B cell (primary cell): ENCODE data around the gene UNC119. TPM values are rescaled to one million over a fixed set of nuclear protein-coding genes. Genes with fewer than 3 reads are reported as not detected.

Experiments used
- ATAC-seq: fragments of 200-7000 bp; cut with Tn5 transposase; one replicate; pipeline ENCODE4 v1.10.0; 2021; ENCODE audit warnings: low read depth, mild to moderate bottlenecking, moderate number of reproducible peaks, moderate library complexity
- CTCF ChIA-PET: fragments of 350-600 bp; sonication (Branson Sonifier 250); formaldehyde crosslinking; loops from one replicate; lab custom pipeline; 2021; ENCODE audit warnings: antibody characterized with exemption, inconsistent platforms; lab: Charles Lee
- POLR2A ChIA-PET: fragments of 350-600 bp; sonication (Branson Sonifier 250); formaldehyde crosslinking; loops from one replicate; lab custom pipeline; 2021; ENCODE audit warnings: antibody characterized with exemption; lab: Charles Lee
- DNase-seq: peaks from one replicate; pipeline ENCODE4 v3.0.0; 2013
- H2AFZ ChIP-seq: 2 replicates; pipeline ENCODE4 v1.6.1; 2012; ENCODE audit warnings: mild to moderate bottlenecking, low read depth, low read length; ENCODE audit not compliant: insufficient read depth, poor library complexity, severe bottlenecking
- H3K27ac ChIP-seq, 2 donors: 1 replicate in 1 of 2; 2 replicates in 1 of 2; pipeline ENCODE4 v1.5.1; 2012 to 2013; ENCODE audit warnings: low read length in 2 of 2, mild to moderate bottlenecking in 2 of 2, moderate library complexity in 1 of 2
- H3K27me3 ChIP-seq, 4 experiments: fragments of 200-600 bp in 1 of 4; sonication (generic) in 1 of 4; replicated peaks in 1 of 4; 1 replicate in 2 of 4; 2 replicates in 2 of 4; pipeline versions ENCODE4 v1.6.1 to v1.7.0; 2013 to 2016; ENCODE audit warnings: low read length in 3 of 4, mild to moderate bottlenecking in 2 of 4, mixed read lengths in 1 of 4, moderate library complexity in 1 of 4; ENCODE audit not compliant: insufficient read depth in 4 of 4, control insufficient read depth in 3 of 4; ENCODE audit errors: control extremely low read depth in 1 of 4
- H3K36me3 ChIP-seq, 2 experiments: replicated peaks in 1 of 2; 1 replicate in 1 of 2; 2 replicates in 1 of 2; pipeline versions ENCODE4 v1.6.1 to v1.7.1; 2013; ENCODE audit warnings: low read length in 1 of 2; ENCODE audit not compliant: insufficient read depth in 2 of 2, control insufficient read depth in 1 of 2; ENCODE audit errors: control extremely low read depth in 1 of 2, extremely low read depth in 1 of 2
- H3K4me1 ChIP-seq, 2 donors: fragments of 200-600 bp in 1 of 2; sonication (generic) in 1 of 2; 1 replicate in 1 of 2; 2 replicates in 1 of 2; pipeline versions ENCODE4 v1.5.1 to v1.6.1; 2013 to 2017; ENCODE audit warnings: low read length in 2 of 2; ENCODE audit not compliant: control insufficient read depth in 2 of 2, insufficient read depth in 2 of 2
- H3K4me2 ChIP-seq: replicated peaks from 2 replicates; pipeline ENCODE3; 2012; ENCODE audit warnings: mild to moderate bottlenecking, low read depth, low read length; ENCODE audit not compliant: poor library complexity, severe bottlenecking
- H3K4me3 ChIP-seq, 5 experiments: fragments of 200-600 bp in 1 of 5; sonication (generic) in 1 of 5; 1 replicate in 3 of 5; 2 replicates in 2 of 5; pipeline versions ENCODE4 v1.5.1 to v1.7.0; 2011 to 2016; ENCODE audit warnings: low read length in 4 of 5, mild to moderate bottlenecking in 4 of 5, low read depth in 2 of 5, control low read depth in 1 of 5, moderate library complexity in 1 of 5; ENCODE audit not compliant: insufficient read depth in 1 of 5; ENCODE audit errors: control extremely low read depth in 1 of 5, extremely low read depth in 1 of 5
- H3K79me2 ChIP-seq: fragments of 200-600 bp; sonication (generic); one replicate; pipeline ENCODE4 v1.6.0; 2016; ENCODE audit warnings: low read length; ENCODE audit not compliant: control insufficient read depth, insufficient read depth
- H3K9ac ChIP-seq: fragments of 200-600 bp; sonication (generic); 2 replicates; pipeline ENCODE4 v1.6.1; 2017; ENCODE audit warnings: mild to moderate bottlenecking, low read length, moderate library complexity
- H3K9me3 ChIP-seq, 3 donors: one replicate each; pipeline versions ENCODE4 v1.6.1 to v1.7.1; 2013; ENCODE audit warnings: low read length in 2 of 3; ENCODE audit not compliant: control insufficient read depth in 2 of 3, insufficient read depth in 1 of 3; ENCODE audit errors: control extremely low read depth in 1 of 3
- H4K20me1 ChIP-seq: 2 replicates; pipeline ENCODE4 v1.6.0; 2012; ENCODE audit warnings: mild to moderate bottlenecking, low read length; ENCODE audit not compliant: insufficient read depth, control insufficient read depth, poor library complexity, severe bottlenecking
- H3K27ac Mint-ChIP-seq: one replicate; pipeline ENCODE4 v1.8.0; 2021; ENCODE audit warnings: mixed read lengths
- H3K27me3 Mint-ChIP-seq: one replicate; pipeline ENCODE4 v1.8.0; 2021; ENCODE audit warnings: mixed read lengths
- H3K4me1 Mint-ChIP-seq: one replicate; pipeline ENCODE4 v1.8.0; 2021; ENCODE audit warnings: mixed read lengths
- H3K4me3 Mint-ChIP-seq: one replicate; pipeline ENCODE4 v1.8.0; 2021; ENCODE audit warnings: mixed read lengths
- H3K9me3 Mint-ChIP-seq: one replicate; pipeline ENCODE4 v1.8.0; 2022; ENCODE audit warnings: mixed read lengths; ENCODE audit not compliant: insufficient read depth
- EZH2 ChIP-seq: IDR thresholded peaks from 2 replicates; pipeline ENCODE4 v1.6.1; 2012; ENCODE audit warnings: borderline replicate concordance, low read depth, mild to moderate bottlenecking, moderate library complexity, low read length; ENCODE audit not compliant: insufficient read depth, poor library complexity, severe bottlenecking
- WGBS: methylation state at CpG from one replicate; pipeline ENCODE4 v1.1.5; 2013; ENCODE audit warnings: missing lambda C conversion rate; ENCODE audit not compliant: insufficient coverage; 5-methylcytosine and 5-hydroxymethylcytosine counted together
- intact Hi-C: fragments of 100-400 bp; cut with micrococcal nuclease; formaldehyde crosslinking; loops from one replicate; pipeline ENCODE4 v1.10.0; 2022
- polyA plus RNA-seq: library from polyadenylated mRNA; depleted of rRNA; stranded (reverse); fragments of >200 nt; gene quantifications from 2 replicates; pipeline ENCODE4 v1.2.3, GENCODE V29; 2012
- total RNA-seq, 2 donors: library from RNA; stranded (reverse); fragments of 120-200 nt in 1 of 2; gene quantifications; 1 replicate in 1 of 2; 2 replicates in 1 of 2; pipeline versions ENCODE4 v1.2.3 to v1.2.4, GENCODE V29; 2013 to 2022
- TF ChIP-seq, protein P1 (sequence below): fragments of 200-600 bp; IDR thresholded peaks from one replicate; pipeline ENCODE4 v1.8.0; 2022; ENCODE audit warnings: antibody characterized with exemption, mild to moderate bottlenecking

Gene UNC119
- total and polyA plus RNA-seq, 2 donors (not counting 1 experiment from before 2014, with no cell fraction given): 75.3 to 174 TPM

DNA sequence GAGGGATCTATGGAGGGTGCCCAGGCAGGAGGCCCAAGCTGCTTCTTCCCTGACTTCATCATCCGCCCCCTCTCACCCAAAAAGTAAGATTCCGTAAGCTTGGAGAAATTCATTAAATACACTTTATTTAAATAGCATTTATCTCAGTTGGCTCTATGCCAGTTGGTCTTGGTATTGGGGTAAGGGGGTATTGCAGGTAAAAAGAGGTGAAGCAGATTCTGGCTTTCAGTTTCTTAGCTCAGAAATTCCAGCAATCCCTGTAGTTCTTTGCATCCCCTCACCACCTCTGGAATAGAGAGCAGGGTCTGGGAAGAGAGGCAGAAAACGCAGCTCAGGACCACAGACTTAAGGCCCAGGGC, 25.0 kb upstream of the UNC119 start:
- CTCF ChIA-PET: interaction anchor here (0.9 to 2.5 kb wide), 5 partner anchors 9 to 149 kb away, joined by 3 to 6 read pairs (median 3); partner anchors contain the start of gene TLCD1
- 100% methylated on average over 1 of the region's 3 CpGs for WGBS
- H3K9ac ChIP-seq: no peak overlapping the region
- DNase-seq (no peak), ATAC-seq (no peak)
- intact Hi-C loops: loop anchor here (1.0 to 10.0 kb wide), 4 partner anchors 22 to 137 kb away; partner anchors contain the start of genes PROCA1, RAB34, RPL23A and SPAG5
- H3K4me3 ChIP-seq: peak overlapping the region in 1 of 5 experiments; percentile 47
- peak overlapping the region; percentile 85 for H3K4me2 ChIP-seq
- POLR2A ChIA-PET: interaction anchor here (1.0 to 1.5 kb wide), 3 partner anchors 11 to 22 kb away, joined by 3 to 6 read pairs (median 4); partner anchors contain the start of gene SPAG5
- no peaks in the 10 kb centered on the region for H3K9me3 ChIP-seq
- no peaks in the 10 kb centered on the region for H3K27me3 ChIP-seq
- H4K20me1 ChIP-seq: no peaks in the 10 kb centered on the region
- H3K79me2 ChIP-seq: peaks cover 41% of the 10 kb centered on the region
- H3K9me3 Mint-ChIP-seq: no peaks in the 10 kb centered on the region
- H2AFZ ChIP-seq: peak overlapping the region; percentile 87
- H3K27ac Mint-ChIP-seq: no peak overlapping the region
- H3K4me1 Mint-ChIP-seq: peaks cover 21% of the 10 kb centered on the region
- peaks cover 0 to 3% of the 10 kb centered on the region in 2 experiments for H3K36me3 ChIP-seq
- H3K27ac ChIP-seq: peak overlapping the region; percentile 34 to 72
- no peaks in the 10 kb centered on the region for H3K27me3 Mint-ChIP-seq
- H3K4me1 ChIP-seq: peaks cover 10 to 21% of the 10 kb centered on the region in 2 donors
- TF ChIP-seq, protein P1, sequence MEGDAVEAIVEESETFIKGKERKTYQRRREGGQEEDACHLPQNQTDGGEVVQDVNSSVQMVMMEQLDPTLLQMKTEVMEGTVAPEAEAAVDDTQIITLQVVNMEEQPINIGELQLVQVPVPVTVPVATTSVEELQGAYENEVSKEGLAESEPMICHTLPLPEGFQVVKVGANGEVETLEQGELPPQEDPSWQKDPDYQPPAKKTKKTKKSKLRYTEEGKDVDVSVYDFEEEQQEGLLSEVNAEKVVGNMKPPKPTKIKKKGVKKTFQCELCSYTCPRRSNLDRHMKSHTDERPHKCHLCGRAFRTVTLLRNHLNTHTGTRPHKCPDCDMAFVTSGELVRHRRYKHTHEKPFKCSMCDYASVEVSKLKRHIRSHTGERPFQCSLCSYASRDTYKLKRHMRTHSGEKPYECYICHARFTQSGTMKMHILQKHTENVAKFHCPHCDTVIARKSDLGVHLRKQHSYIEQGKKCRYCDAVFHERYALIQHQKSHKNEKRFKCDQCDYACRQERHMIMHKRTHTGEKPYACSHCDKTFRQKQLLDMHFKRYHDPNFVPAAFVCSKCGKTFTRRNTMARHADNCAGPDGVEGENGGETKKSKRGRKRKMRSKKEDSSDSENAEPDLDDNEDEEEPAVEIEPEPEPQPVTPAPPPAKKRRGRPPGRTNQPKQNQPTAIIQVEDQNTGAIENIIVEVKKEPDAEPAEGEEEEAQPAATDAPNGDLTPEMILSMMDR: no peak
- no peak for TF ChIP-seq EZH2
- peak overlapping the region; percentile 85 for H3K4me3 Mint-ChIP-seq
